HG02943 (cell line): ENCODE results near the gene PGAM1.
"Not testable (repeated sequence)": the region's sequence is repeated elsewhere in the genome, so short reads cannot be mapped to it uniquely, and the experiment has no call there.

ENCODE experiments used
- ATAC-seq: cut with Tn5 transposase; IDR thresholded peaks from one replicate; pipeline ENCODE4 v1.9.1; 2021; ENCODE audit warnings: mild to moderate bottlenecking, low read depth, moderate library complexity; ENCODE audit not compliant: unreplicated experiment

PGAM1 gene

GRCh38 chr10:97454330-97455036 is 28.5 kb downstream of the PGAM1 start:
- no peak for ATAC-seq

- ATAC-seq = no peak
These were observed 30.2 kb downstream of the PGAM1 start for GRCh38 chr10:97456034-97456685.

- no peak for ATAC-seq
These were observed 30.7 kb downstream of the PGAM1 start for GRCh38 chr10:97456686-97457065.

- ATAC-seq = no peak
These were observed 33.1 kb downstream of the PGAM1 start for GRCh38 chr10:97459111-97459510.

- ATAC-seq = no peak
These were observed 33.9 kb downstream of the PGAM1 start for GRCh38 chr10:97459933-97460332.

GRCh38 chr10:97462309-97462708 is 36.3 kb downstream of the PGAM1 start:
- ATAC-seq = no peak

GRCh38 chr10:97463363-97464132 is 37.6 kb downstream of the PGAM1 start:
- ATAC-seq = no peak

GRCh38 chr10:97464226-97464625 is 38.2 kb downstream of the PGAM1 start:
- no peak for ATAC-seq

GRCh38 chr10:97465982-97466381 is 40.0 kb downstream of the PGAM1 start:
- ATAC-seq = no peak

- ATAC-seq = no peak
These were observed 40.8 kb downstream of the PGAM1 start for GRCh38 chr10:97466755-97467154.

GRCh38 chr10:97468162-97468561 is 42.2 kb downstream of the PGAM1 start:
- ATAC-seq = no peak

GRCh38 chr10:97468781-97469180 is 42.8 kb downstream of the PGAM1 start:
- ATAC-seq = not testable (repeated sequence)

- ATAC-seq = no peak
These were observed 48.9 kb downstream of the PGAM1 start for GRCh38 chr10:97474918-97475317.

- no peak for ATAC-seq
These were observed 50.1 kb downstream of the PGAM1 start for GRCh38 chr10:97475936-97476594.

GRCh38 chr10:97479410-97479809 is 53.4 kb downstream of the PGAM1 start:
- not testable (repeated sequence) for ATAC-seq

- no peak for ATAC-seq
These were observed 53.9 kb downstream of the PGAM1 start for GRCh38 chr10:97479939-97480338.

- no peak for ATAC-seq
These were observed 55.1 kb downstream of the PGAM1 start for GRCh38 chr10:97481071-97481470.

- ATAC-seq = no peak
These were observed 56.4 kb downstream of the PGAM1 start for GRCh38 chr10:97482381-97482780.
